HG03460 (cell line): Measurements from ENCODE around the gene VKORC1.

Experiments
- ATAC-seq: cut with Tn5 transposase; IDR thresholded peaks from one replicate; pipeline ENCODE4 v1.9.1; 2021; ENCODE audit not compliant: unreplicated experiment

The VKORC1 gene

DNA sequence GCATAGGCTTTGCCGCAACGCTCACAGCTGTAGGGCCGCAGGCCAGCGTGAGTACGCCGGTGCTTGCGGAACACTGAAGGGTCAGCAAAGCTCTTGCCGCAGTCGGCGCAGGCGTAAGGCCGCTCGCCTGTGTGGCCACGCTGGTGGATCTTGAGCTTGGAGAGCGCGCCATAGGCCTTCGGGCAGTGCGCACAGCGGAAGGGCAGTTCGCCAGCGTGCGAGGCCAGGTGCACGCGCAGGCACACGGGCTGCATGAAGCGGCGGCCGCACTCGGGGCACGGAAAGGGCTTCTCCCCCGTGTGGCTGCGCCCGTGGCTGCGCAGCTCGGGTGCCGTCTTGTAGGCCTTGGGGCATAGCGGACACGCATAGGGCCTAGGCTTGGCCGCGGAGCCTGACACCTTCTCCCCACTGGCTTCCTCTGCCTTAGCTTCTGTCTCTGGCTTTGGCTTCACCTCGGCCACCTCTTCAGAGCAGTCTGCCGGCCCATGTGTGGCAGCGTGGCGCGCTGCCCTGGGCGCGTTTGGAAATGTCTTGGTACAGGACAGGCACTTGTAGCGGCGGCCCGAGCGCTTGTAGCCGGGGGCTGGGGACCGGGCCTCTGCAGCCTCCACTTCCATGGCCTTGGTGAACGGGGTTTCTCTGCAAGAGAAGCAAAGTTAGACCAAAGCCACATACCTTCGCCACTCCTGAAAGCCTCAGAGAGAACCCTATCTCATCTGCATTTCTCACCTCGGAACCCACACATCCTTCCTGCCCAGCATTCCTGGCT lies 30.6 kb downstream of the VKORC1 start:
- no peak for ATAC-seq

DNA sequence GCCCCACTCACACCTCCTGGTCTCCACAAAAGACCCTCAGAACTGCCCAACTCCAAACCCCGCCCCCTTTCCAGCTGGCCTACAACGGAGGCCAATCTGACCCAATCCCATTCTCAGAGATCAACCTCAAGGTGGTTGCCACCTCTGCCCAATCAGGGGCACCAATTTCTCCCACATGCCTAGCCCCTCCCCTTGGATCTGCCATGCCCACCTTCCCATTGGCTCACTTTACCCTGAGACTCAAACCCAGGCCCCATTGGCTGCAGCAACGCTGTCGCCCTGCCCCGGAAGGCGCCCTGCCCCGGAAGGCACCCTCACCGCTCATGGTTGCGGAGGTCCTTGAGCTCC lies 31.1 kb downstream of the VKORC1 start:
- ATAC-seq = no peak

DNA sequence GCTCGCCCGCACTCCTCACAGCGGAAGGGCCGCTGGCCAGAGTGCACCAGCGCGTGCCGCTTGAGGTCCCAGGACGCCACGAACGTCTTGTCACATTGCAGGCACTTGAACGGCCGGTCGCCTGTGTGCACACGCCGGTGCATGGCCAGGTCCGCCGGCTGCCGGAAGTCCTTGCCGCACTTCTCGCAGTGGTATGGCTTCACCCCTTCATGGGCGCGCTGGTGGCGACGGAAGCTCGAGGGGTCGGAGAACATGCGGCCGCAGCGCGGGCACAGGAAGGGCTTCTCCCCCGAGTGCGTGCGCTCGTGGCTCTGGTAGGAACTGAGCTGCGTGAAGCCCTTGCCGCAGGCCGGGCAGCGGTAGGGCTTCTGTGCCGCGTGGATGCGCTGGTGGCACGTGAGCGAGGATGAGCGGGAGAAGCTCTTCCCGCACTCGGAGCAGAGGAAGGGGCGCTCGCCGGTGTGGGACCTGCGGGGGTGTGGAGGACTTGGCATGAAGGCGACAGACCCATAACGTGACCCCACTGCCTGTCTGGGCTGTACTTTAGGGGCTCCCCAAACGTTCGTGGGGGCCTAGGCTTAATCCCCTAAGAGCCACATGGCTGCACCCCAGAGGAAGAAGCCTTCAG lies 32.7 kb downstream of the VKORC1 start:
- ATAC-seq = no peak

DNA sequence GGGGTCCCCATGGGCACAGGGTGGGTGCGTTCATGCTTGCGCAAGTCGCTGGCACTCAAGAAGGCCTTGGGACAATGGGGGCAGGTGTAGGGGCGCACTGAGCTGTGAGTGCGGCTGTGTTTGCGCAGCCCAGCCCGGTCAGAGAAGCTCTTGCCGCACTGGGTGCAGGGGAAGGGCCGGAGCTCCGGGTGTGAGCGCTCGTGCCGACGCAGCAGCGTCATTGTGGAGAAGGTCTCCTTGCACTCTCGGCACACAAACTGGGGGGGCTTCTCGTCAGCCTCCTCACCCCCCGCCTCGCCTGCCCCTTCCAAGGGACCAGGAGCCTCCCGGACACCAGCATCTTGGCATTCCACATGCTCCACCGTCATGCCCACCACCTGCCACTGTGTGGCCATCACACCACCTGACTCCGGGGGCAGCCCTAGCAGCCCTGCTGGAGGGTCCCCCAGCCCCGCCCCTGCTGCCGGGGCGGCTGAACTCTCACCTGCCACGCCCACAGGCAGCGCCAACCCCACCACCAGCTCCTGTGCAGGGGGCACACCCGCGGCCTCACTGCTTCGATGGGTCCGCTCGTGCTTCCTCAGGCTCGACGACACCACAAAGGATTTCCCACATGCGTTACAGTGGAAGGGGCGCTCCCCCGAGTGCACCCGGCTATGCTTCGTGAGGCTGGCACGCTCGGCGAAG lies 33.3 kb downstream of the VKORC1 start:
- ATAC-seq = no peak

DNA sequence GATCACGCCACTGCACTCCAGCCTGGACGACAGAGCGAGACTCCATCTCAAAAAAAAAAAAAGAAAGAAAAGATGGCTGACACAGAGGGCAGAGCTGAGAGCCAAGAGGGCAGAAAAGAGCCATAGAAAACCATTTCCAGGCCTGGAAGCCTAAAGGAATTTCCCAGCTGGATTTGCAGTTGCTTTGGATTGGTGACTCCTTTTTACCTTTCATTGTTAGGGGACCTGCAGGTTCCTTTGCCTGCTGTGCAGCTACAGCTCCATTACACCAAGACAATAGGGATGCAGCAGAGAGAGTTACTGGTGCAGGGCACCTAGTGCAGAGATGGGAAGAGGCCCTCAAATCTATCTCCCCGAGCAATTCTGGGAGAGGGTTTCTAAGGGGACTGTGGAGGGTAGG lies 39.0 kb downstream of the VKORC1 start:
- ATAC-seq = no peak

DNA sequence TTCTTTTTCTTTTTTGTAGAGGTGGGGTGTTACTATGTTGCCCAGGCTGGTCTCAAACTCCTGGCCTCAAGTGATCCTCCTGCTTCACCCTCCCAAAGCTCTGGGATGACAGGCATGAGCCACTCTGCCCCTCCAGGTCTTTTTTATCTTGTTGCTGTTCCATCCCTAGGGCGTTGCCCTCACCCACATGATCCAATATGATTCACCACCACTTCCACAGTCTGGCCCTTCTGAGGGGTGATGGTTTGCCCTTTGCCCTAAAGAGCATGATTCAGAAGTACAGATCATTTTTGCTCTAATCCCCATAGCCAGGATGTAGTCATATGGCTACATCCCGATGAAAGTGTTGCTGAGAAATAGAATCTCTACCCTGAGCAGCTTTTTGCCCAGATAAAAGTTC lies 42.5 kb downstream of the VKORC1 start:
- ATAC-seq = no peak

DNA sequence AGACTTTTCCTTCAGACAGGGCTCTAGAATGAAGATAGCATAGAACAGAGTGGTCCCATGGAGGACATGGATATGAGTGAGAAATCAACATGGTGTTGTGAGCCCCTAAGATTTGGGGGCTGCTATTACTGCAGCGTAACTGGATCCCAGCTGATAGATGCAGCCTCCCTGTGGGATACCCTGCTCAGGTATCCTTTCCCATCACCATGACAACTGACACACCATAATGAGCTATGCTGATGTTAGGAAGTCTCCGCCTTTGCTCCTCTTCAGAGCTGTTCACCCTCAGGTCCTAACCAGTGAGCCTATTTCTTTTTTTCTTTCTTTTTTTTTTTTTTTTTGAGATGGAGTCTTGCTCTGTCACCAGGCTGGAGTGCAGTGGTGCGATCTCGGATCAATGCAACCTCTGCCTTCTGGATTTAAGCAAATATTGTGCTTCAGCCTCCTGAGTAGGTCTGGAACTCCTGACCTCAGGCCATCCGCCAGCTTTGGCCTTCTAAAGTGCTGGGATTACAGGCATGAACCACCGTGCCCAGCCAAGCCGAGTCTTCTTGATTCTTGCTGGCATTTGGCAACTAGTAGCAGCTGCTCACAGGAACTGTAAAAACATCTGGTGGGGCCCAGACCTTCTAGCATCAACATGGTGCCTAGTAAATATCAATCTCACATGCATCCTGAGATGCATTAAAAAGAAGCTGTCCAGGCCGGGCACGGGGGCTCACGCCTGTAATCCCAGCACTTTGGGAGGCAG lies 44.1 kb downstream of the VKORC1 start:
- ATAC-seq = no peak

DNA sequence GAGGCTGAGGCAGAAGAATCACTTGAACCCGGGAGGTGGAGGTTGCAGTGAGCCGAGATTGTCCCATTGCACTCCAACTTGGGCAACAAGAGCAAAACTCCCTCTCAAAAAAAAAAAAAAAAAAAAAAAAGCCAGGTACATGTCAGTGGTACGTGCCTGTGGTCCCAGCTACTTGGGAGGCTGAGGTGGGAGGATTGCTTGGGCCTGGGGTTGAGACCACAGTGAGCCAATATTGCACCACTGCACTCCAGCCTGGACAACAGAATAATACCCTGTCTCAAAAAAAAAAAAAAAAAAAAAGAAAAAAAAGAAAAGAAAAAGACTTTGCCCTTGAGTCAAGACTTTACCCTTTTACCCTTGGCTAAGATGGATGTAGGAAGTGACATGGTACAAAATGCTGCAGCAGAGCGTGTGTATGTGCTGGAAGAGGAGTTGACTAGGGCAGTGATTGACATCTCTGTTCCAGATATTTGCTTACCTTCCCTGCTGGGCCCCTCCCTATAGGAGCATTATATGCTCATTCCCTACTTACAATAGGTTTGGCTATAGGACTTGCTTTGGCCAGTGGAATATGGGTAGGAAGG lies 50.6 kb downstream of the VKORC1 start:
- no peak for ATAC-seq

DNA sequence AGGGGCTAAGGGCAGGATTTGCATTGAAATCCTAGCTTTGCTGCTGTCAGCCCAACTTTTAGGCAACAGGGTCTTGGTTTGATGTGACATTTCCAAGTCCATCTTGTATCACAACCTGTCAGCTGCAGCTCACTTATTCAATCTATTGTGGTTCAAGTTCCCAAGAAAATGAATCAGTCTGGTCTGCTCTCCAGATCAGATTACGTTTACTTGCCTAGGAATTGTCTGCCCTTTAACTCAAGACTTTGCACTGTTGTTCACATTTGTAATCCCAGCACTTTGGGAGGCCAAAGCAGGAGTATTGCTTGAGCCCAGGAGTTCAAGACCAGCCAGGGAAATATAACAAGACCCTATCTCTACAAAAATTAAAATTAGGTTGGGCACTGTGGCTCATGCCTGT lies 51.2 kb downstream of the VKORC1 start:
- ATAC-seq = no peak

DNA sequence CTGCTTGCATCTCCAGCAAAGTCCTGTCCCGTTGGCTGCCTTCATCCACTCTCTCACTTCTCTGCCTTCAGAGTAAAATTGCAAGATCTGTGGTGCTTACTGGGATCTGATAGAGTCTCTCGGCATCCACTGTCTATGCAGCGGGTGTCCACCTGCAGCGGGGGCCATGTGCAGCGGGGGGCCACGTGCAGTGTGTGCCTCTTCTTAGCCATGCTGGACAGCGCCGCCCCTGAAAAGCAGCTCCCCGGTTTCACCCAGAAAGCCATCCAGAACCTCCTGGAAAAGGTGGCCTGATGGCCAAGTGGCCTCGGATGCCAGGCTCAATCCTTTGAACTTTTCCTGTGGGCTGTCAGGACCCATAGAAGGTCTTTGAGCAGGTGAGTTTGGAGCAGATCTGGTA lies 51.7 kb downstream of the VKORC1 start:
- ATAC-seq = no peak
